ENCODE data around the gene HAO1. TPM values are rescaled to one million over a fixed set of nuclear protein-coding genes. Genes with fewer than 3 reads are reported as not detected.

HAO1 gene
- total RNA-seq, 1 experiment from 2014 or later, result not detected

- Histone ChIP-seq H3K36me3 (ENCODE audit: insufficient read depth, low read length, poor library complexity, severe bottlenecking) (no peaks in the 10 kb centered on the region), H3K27me3 (replicated peaks; ENCODE audit: insufficient read depth, low read depth, low read length, poor library complexity) (peaks cover 55% of the 10 kb centered on the region), H3K4me3 (ENCODE audit: low read depth, low read length, poor library complexity, severe bottlenecking) (no peak overlapping the region), H3K9me3 (ENCODE audit: low read depth, low read length, poor library complexity, severe bottlenecking) (no peaks in the 10 kb centered on the region), H3K27ac (ENCODE audit: low read depth, low read length, poor library complexity, severe bottlenecking) (no peak overlapping the region), H3K4me1 (ENCODE audit: insufficient read depth, low read length, poor library complexity, severe bottlenecking) (no peaks in the 10 kb centered on the region)
- no TSS peak for BruUV-seq (replicated peaks)
- POLR2A ChIA-PET (ENCODE audit: low non-redundant PET), result interaction anchor here (0.5 kb wide), 1 partner anchor 187 kb away, joined by 6 read pairs; no protein-coding TSS in a partner anchor
- no peak for DNase-seq (ENCODE audit: low spot score)
- TF ChIP-seq CTCF (conservative IDR thresholded peaks at IDR 0.05; ENCODE audit: low read depth, low read length), result no peak
- no peak for TF ChIP-seq EZH2 (IDR thresholded peaks at IDR 0.05; ENCODE audit: borderline replicate concordance, low read depth, low read length, poor library complexity, severe bottlenecking)
- CTCF ChIA-PET, result no interaction called here
- intact Hi-C loops (cut with micrococcal nuclease; ENCODE audit: unreplicated experiment), result loop anchor here (10.0 kb wide), 2 partner anchors 736 to 1266 kb away; no protein-coding TSS in a partner anchor
These were observed 89.3 kb downstream of the HAO1 start for GRCh38 chr20:7850775-7851490.

- POLR2A ChIA-PET (ENCODE audit: low non-redundant PET), result no interaction called here
- H3K36me3 ChIP-seq (ENCODE audit: insufficient read depth, low read length, poor library complexity, severe bottlenecking), result no peaks in the 10 kb centered on the region
- CTCF ChIA-PET, result no interaction called here
- DNase-seq (ENCODE audit: low spot score), result no peak
- H3K27me3 ChIP-seq (replicated peaks; ENCODE audit: insufficient read depth, low read depth, low read length, poor library complexity), result peaks cover 68% of the 10 kb centered on the region
- no peak for TF ChIP-seq CTCF (conservative IDR thresholded peaks at IDR 0.05; ENCODE audit: low read depth, low read length)
- TF ChIP-seq EZH2 (IDR thresholded peaks at IDR 0.05; ENCODE audit: borderline replicate concordance, low read depth, low read length, poor library complexity, severe bottlenecking), result no peak
- H3K4me1 ChIP-seq (ENCODE audit: insufficient read depth, low read length, poor library complexity, severe bottlenecking), result no peaks in the 10 kb centered on the region
- BruUV-seq (replicated peaks), result no TSS peak
- intact Hi-C loops (cut with micrococcal nuclease; ENCODE audit: unreplicated experiment), result loop anchor here (10.0 kb wide), 2 partner anchors 735 to 1265 kb away; no protein-coding TSS in a partner anchor
- H3K4me3 ChIP-seq (ENCODE audit: low read depth, low read length, poor library complexity, severe bottlenecking), result no peak overlapping the region
- H3K9me3 ChIP-seq (ENCODE audit: low read depth, low read length, poor library complexity, severe bottlenecking), result no peaks in the 10 kb centered on the region
- no peak overlapping the region for H3K27ac ChIP-seq (ENCODE audit: low read depth, low read length, poor library complexity, severe bottlenecking)
These were observed 90.6 kb downstream of the HAO1 start for GRCh38 chr20:7849675-7850074.

- no TSS peak for BruUV-seq (replicated peaks)
- POLR2A ChIA-PET (ENCODE audit: low non-redundant PET), result no interaction called here
- intact Hi-C loops (cut with micrococcal nuclease; ENCODE audit: unreplicated experiment), result no loop called here
- Histone ChIP-seq H3K27ac (ENCODE audit: low read depth, low read length, poor library complexity, severe bottlenecking) (no peak overlapping the region), H3K4me1 (ENCODE audit: insufficient read depth, low read length, poor library complexity, severe bottlenecking) (no peaks in the 10 kb centered on the region), H3K36me3 (ENCODE audit: insufficient read depth, low read length, poor library complexity, severe bottlenecking) (no peaks in the 10 kb centered on the region), H3K4me3 (ENCODE audit: low read depth, low read length, poor library complexity, severe bottlenecking) (no peak overlapping the region), H3K9me3 (ENCODE audit: low read depth, low read length, poor library complexity, severe bottlenecking) (no peaks in the 10 kb centered on the region), H3K27me3 (replicated peaks; ENCODE audit: insufficient read depth, low read depth, low read length, poor library complexity) (peaks cover 78% of the 10 kb centered on the region)
- CTCF ChIA-PET, result interaction anchor here (0.6 kb wide), 1 partner anchor 522 kb away, joined by 5 read pairs; no protein-coding TSS in a partner anchor
- TF ChIP-seq CTCF (conservative IDR thresholded peaks at IDR 0.05; ENCODE audit: low read depth, low read length), result no peak
- TF ChIP-seq EZH2 (IDR thresholded peaks at IDR 0.05; ENCODE audit: borderline replicate concordance, low read depth, low read length, poor library complexity, severe bottlenecking), result no peak
- DNase-seq (ENCODE audit: low spot score), result no peak
These were observed 91.9 kb downstream of the HAO1 start for GRCh38 chr20:7848351-7848750.
